ENCODE results near the gene PDE1C. TPM values are rescaled to one million over a fixed set of nuclear protein-coding genes. Genes with fewer than 3 reads are reported as not detected.
A peak's percentile ranks its signal among the peaks of the same experiment; 100 is the strongest.

PDE1C gene
- total and polyA plus RNA-seq, 9 donors, result 3.8 to 8.7 (median 4.5) TPM

- no peaks in the 10 kb centered on the region for H3K4me1 ChIP-seq (ENCODE audit: control insufficient read depth, insufficient read depth, low read length)
- DNase-seq, result no peak
- no peaks in the 10 kb centered on the region for H3K36me3 ChIP-seq (ENCODE audit: control insufficient read depth, insufficient read depth, low read length)
- H3K4me3 ChIP-seq (ENCODE audit: low read length), result no peak overlapping the region
- no peaks in the 10 kb centered on the region for H3K27me3 ChIP-seq (ENCODE audit: control insufficient read depth, insufficient read depth, low read length)
- WGBS (ENCODE audit: insufficient coverage), result 48% methylated on average over 3 of the region's 4 CpGs
- H3K9me3 ChIP-seq (replicated peaks; ENCODE audit: control insufficient read depth, low read depth, low read length), result no peaks in the 10 kb centered on the region
- H3K27ac ChIP-seq (ENCODE audit: low read length), result no peak overlapping the region
Measured at GRCh38 chr7:31741852-31742251, 328.4 kb downstream of the PDE1C start.

- DNase-seq, result peak; percentile 77
- Histone ChIP-seq H3K4me3 (ENCODE audit: low read length) (no peak overlapping the region), H3K4me1 (ENCODE audit: control insufficient read depth, insufficient read depth, low read length) (no peaks in the 10 kb centered on the region), H3K27me3 (ENCODE audit: control insufficient read depth, insufficient read depth, low read length) (no peaks in the 10 kb centered on the region), H3K9me3 (replicated peaks; ENCODE audit: control insufficient read depth, low read depth, low read length) (no peaks in the 10 kb centered on the region), H3K36me3 (ENCODE audit: control insufficient read depth, insufficient read depth, low read length) (no peaks in the 10 kb centered on the region), H3K27ac (ENCODE audit: low read length) (no peak overlapping the region)
- WGBS (ENCODE audit: insufficient coverage), result 58% methylated on average over 5 of the region's 11 CpGs
Measured at GRCh38 chr7:31735991-31736982, 333.9 kb downstream of the PDE1C start.

DNA sequence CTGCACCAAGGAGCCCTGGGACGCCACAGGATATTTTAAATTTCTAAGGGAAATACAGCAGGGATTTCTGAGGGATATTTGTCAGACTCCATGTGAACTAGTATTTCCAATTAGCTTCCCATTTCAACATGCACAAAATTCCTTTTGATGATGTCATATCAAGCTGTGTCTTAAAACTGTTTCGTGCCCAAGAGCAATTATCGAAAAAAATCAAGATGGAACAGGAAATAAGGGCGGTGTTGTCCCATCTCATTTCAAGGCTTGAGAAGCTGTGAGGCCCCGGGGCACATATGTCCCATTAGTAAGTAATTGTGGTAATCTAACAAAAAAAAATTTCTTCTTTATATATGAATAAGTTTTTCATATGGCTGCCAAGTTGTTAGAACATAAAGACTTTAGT, 335.8 kb downstream of the PDE1C start:
- WGBS (ENCODE audit: insufficient coverage), result no CpG with 5 or more reads among the region's 5 CpGs
- Histone ChIP-seq H3K27ac (ENCODE audit: low read length) (no peak overlapping the region), H3K27me3 (ENCODE audit: control insufficient read depth, insufficient read depth, low read length) (no peaks in the 10 kb centered on the region), H3K36me3 (ENCODE audit: control insufficient read depth, insufficient read depth, low read length) (no peaks in the 10 kb centered on the region), H3K4me3 (ENCODE audit: low read length) (no peak overlapping the region), H3K9me3 (replicated peaks; ENCODE audit: control insufficient read depth, low read depth, low read length) (no peaks in the 10 kb centered on the region), H3K4me1 (ENCODE audit: control insufficient read depth, insufficient read depth, low read length) (no peaks in the 10 kb centered on the region)
- no peak for DNase-seq

DNA sequence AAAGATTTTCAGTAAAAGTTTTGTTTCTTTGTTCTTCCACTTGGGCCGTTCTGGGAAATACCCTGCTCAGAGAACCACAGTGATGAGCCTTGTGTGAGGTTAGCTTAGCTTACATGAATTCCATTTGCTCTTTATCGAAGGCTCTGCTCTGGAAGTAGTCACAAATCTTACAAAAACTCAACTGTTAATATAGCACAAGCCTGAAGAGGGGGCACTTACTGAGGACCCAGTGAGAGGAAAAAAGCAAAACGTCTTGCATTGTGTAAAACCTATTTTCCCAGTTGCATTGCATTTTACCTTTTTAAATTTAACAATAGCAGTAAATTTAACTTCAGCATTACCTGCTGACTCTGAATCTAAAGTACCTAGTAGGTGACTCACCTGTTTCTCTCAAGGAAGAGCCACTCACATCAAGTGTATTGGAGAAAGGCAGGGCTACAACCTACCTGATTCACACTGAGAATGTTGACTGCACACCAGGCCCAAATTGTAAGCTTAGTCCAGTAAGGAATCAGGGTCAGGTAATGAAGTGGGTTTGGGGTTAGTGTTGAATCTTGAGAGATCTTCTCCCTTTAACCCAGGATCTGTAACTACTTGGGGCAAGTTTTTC, 340.9 kb downstream of the PDE1C start:
- 20% methylated on average over 1 of the region's 3 CpGs for WGBS (ENCODE audit: insufficient coverage)
- Histone ChIP-seq H3K4me3 (ENCODE audit: low read length) (no peak overlapping the region), H3K36me3 (ENCODE audit: control insufficient read depth, insufficient read depth, low read length) (no peaks in the 10 kb centered on the region), H3K4me1 (ENCODE audit: control insufficient read depth, insufficient read depth, low read length) (no peaks in the 10 kb centered on the region), H3K9me3 (replicated peaks; ENCODE audit: control insufficient read depth, low read depth, low read length) (no peaks in the 10 kb centered on the region), H3K27me3 (ENCODE audit: control insufficient read depth, insufficient read depth, low read length) (no peaks in the 10 kb centered on the region), H3K27ac (ENCODE audit: low read length) (no peak overlapping the region)
- DNase-seq, result no peak

GRCh38 chr7:31724696-31725095, 345.5 kb downstream of the PDE1C start:
- H3K4me1 ChIP-seq (ENCODE audit: control insufficient read depth, insufficient read depth, low read length), result no peaks in the 10 kb centered on the region
- DNase-seq, result no peak
- no peak overlapping the region for H3K4me3 ChIP-seq (ENCODE audit: low read length)
- no CpG with 5 or more reads among the region's 3 CpGs for WGBS (ENCODE audit: insufficient coverage)
- no peaks in the 10 kb centered on the region for H3K9me3 ChIP-seq (replicated peaks; ENCODE audit: control insufficient read depth, low read depth, low read length)
- H3K36me3 ChIP-seq (ENCODE audit: control insufficient read depth, insufficient read depth, low read length), result no peaks in the 10 kb centered on the region
- no peak overlapping the region for H3K27ac ChIP-seq (ENCODE audit: low read length)
- no peaks in the 10 kb centered on the region for H3K27me3 ChIP-seq (ENCODE audit: control insufficient read depth, insufficient read depth, low read length)

GRCh38 chr7:31720366-31720765, 349.8 kb downstream of the PDE1C start:
- H3K36me3 ChIP-seq (ENCODE audit: control insufficient read depth, insufficient read depth, low read length), result no peaks in the 10 kb centered on the region
- WGBS (ENCODE audit: insufficient coverage), result no CpG with 5 or more reads among the region's 8 CpGs
- H3K4me3 ChIP-seq (ENCODE audit: low read length), result no peak overlapping the region
- H3K27me3 ChIP-seq (ENCODE audit: control insufficient read depth, insufficient read depth, low read length), result no peaks in the 10 kb centered on the region
- no peak for DNase-seq
- H3K4me1 ChIP-seq (ENCODE audit: control insufficient read depth, insufficient read depth, low read length), result no peaks in the 10 kb centered on the region
- H3K9me3 ChIP-seq (replicated peaks; ENCODE audit: control insufficient read depth, low read depth, low read length), result no peaks in the 10 kb centered on the region
- no peak overlapping the region for H3K27ac ChIP-seq (ENCODE audit: low read length)

DNA sequence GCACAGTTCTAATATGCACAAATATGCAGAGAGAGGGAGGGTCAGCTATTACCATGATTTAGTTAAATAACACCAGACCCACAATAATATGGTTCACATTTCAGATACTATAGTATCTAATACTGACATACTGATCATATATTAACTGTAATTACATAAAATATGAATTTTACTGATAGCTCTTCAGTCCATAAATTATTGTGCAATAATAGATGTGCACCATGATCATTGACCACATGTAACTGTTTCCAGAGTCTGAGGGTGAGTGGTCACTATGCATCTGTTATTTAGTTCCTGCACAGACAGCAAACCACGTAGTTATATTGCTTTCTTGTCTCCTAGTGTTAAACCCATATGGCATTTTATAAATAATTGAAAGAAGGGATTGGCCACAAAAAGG, 353.9 kb downstream of the PDE1C start:
- no peak overlapping the region for H3K4me3 ChIP-seq (ENCODE audit: low read length)
- no CpG with 5 or more reads among the region's 1 CpG for WGBS (ENCODE audit: insufficient coverage)

DNA sequence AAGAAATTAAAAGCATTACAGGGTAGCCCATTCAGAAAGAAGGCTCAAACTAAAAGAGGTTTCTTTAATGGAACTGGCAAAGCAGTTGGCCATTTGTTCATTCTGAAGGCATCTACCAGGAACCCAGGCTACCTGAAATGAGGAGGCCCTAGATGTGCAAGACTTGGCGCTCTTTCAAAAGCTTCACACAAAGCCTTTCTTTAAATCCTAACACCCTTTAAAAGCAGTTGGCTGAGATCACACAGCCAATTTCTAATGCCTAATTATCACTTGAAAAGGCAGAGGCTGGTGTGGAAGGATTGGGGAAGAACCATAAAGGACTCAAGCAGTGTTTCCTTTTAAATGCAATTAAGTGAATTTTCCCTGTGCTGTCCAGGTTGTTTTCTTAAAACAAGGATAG, 360.0 kb downstream of the PDE1C start:
- H3K36me3 ChIP-seq (ENCODE audit: control insufficient read depth, insufficient read depth, low read length), result no peaks in the 10 kb centered on the region
- DNase-seq, result no peak
- H3K4me1 ChIP-seq (ENCODE audit: control insufficient read depth, insufficient read depth, low read length), result no peaks in the 10 kb centered on the region
- H3K9me3 ChIP-seq (replicated peaks; ENCODE audit: control insufficient read depth, low read depth, low read length), result no peaks in the 10 kb centered on the region
- no peak overlapping the region for H3K4me3 ChIP-seq (ENCODE audit: low read length)
- no peak overlapping the region for H3K27ac ChIP-seq (ENCODE audit: low read length)
- peaks cover 2% of the 10 kb centered on the region for H3K27me3 ChIP-seq (ENCODE audit: control insufficient read depth, insufficient read depth, low read length)
- WGBS (ENCODE audit: insufficient coverage), result 80% methylated on average over 1 of the region's 1 CpG

More for the DNA sequence above, 353.9 kb downstream of the PDE1C start:
- no peak overlapping the region for H3K27ac ChIP-seq (ENCODE audit: low read length)
- no peaks in the 10 kb centered on the region for H3K4me1 ChIP-seq (ENCODE audit: control insufficient read depth, insufficient read depth, low read length)
- DNase-seq, result no peak
- H3K9me3 ChIP-seq (replicated peaks; ENCODE audit: control insufficient read depth, low read depth, low read length), result no peaks in the 10 kb centered on the region
- no peaks in the 10 kb centered on the region for H3K36me3 ChIP-seq (ENCODE audit: control insufficient read depth, insufficient read depth, low read length)
- no peaks in the 10 kb centered on the region for H3K27me3 ChIP-seq (ENCODE audit: control insufficient read depth, insufficient read depth, low read length)

GRCh38 chr7:31707089-31707488, 363.1 kb downstream of the PDE1C start:
- H3K4me1 ChIP-seq (ENCODE audit: control insufficient read depth, insufficient read depth, low read length), result no peaks in the 10 kb centered on the region

DNA sequence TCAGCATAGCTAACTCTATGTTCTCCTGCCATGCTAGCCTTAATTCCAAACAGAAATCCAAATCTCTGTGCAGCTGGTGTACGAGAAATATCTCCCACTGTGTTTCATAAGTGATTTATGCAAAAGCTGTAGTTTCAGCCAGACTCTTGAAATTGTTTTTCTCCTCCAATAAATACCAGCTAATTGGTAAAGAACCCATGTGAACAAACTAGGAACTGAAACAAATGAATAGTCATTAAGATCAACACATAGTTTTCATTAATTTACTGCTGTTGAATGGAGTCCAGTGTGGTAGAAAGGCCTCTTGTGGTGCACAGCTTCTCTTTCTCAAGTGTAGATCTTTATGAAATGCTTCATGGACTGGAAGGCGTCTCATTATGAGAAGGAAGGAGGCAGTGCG, 364.8 kb downstream of the PDE1C start:
- no CpG with 5 or more reads among the region's 3 CpGs for WGBS (ENCODE audit: insufficient coverage)
- Histone ChIP-seq H3K27me3 (ENCODE audit: control insufficient read depth, insufficient read depth, low read length) (peaks cover 2% of the 10 kb centered on the region), H3K4me1 (ENCODE audit: control insufficient read depth, insufficient read depth, low read length) (no peaks in the 10 kb centered on the region), H3K36me3 (ENCODE audit: control insufficient read depth, insufficient read depth, low read length) (no peaks in the 10 kb centered on the region), H3K9me3 (replicated peaks; ENCODE audit: control insufficient read depth, low read depth, low read length) (no peaks in the 10 kb centered on the region), H3K4me3 (ENCODE audit: low read length) (no peak overlapping the region), H3K27ac (ENCODE audit: low read length) (no peak overlapping the region)
- DNase-seq, result no peak

More at GRCh38 chr7:31707089-31707488, 363.1 kb downstream of the PDE1C start:
- peaks cover 2% of the 10 kb centered on the region for H3K27me3 ChIP-seq (ENCODE audit: control insufficient read depth, insufficient read depth, low read length)
- H3K36me3 ChIP-seq (ENCODE audit: control insufficient read depth, insufficient read depth, low read length), result no peaks in the 10 kb centered on the region
- no peaks in the 10 kb centered on the region for H3K9me3 ChIP-seq (replicated peaks; ENCODE audit: control insufficient read depth, low read depth, low read length)
- no peak for DNase-seq
- no peak overlapping the region for H3K27ac ChIP-seq (ENCODE audit: low read length)
- H3K4me3 ChIP-seq (ENCODE audit: low read length), result no peak overlapping the region
- 38% methylated on average over 3 of the region's 5 CpGs for WGBS (ENCODE audit: insufficient coverage)

Data from muscle of leg (tissue), 11 donors.